ENCODE measurements around the gene THOP1. TPM values are rescaled to one million over a fixed set of nuclear protein-coding genes. Genes with fewer than 3 reads are reported as not detected.
A peak's percentile ranks its signal among the peaks of the same experiment; 100 is the strongest.

Gene THOP1
- total and polyA plus RNA-seq, 10 of the 15 experiments (the other 5 are each of a cell fraction or from before 2014, with no cell fraction given), result 1.9 to 270 (median 169) TPM

DNA sequence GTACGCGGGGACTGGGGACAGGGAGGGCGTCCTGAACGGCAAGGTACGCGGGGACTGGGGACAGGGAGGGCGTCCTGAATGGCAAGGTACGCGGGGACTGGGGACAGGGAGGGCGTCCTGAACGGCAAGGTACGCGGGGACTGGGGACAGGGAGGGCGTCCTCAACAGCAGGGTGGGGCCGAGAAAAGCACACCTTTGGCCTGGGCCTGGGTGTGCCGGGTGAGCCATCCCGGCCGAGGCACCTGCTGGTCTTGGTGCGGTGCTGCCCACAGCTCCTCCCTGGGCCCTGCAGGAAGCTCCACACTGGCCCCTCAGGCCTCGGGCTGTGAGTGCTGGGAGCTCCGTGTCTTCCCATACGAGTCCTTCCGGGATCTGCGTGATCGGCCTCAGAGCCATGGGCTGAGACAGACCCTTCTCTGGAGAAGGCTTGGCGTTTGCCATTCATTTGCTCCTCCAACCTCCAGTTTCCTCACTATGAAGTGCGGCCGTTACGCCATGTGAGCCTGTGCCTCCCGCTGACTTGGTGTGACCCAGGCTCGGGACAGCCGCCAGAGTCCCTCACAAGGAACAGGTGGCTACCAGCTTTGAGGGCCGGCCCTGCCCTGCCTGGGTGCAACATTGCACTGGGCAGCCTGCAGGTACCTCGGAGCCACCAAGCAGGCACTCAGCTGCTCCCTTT, 26.6 kb downstream of the THOP1 start:
- DNase-seq (ENCODE audit: low read depth, low spot score) (no peak), FAIRE-seq (no peak), ATAC-seq (no peak)
- ChIA-PET RAD21 (ENCODE audit: unreplicated experiment) (no interaction called here), POLR2A (no interaction called here), SMC1A (ENCODE audit: uncharacterized antibody, unreplicated experiment) (no interaction called here), CTCF (no interaction called here)
- Histone ChIP-seq H3K27ac (ENCODE audit: control insufficient read depth, insufficient read depth) (no peak overlapping the region), H4K20me1 (ENCODE audit: control insufficient read depth, insufficient read depth) (no peaks in the 10 kb centered on the region), H3K36me3 (ENCODE audit: control insufficient read depth in 2 of 2, insufficient read depth in 2 of 2, low read length in 1 of 2) (peaks cover 16 to 34% of the 10 kb centered on the region in 2 experiments), H2AFZ (ENCODE audit: control insufficient read depth, low read depth, low read length) (no peak overlapping the region), H3K4me1 (ENCODE audit: control insufficient read depth, insufficient read depth, low read length) (no peaks in the 10 kb centered on the region), H3K4me3 (no peak overlapping the region), H3K9me3 (replicated peaks; ENCODE audit: control insufficient read depth, insufficient read depth, low read length) (no peaks in the 10 kb centered on the region), H3K9ac (ENCODE audit: control insufficient read depth, insufficient read depth, low read length) (no peak overlapping the region), H3K4me2 (ENCODE audit: control insufficient read depth, insufficient read depth) (no peak overlapping the region), H3K79me2 (ENCODE audit: control insufficient read depth, insufficient read depth, low read length) (no peaks in the 10 kb centered on the region), H3K27me3 (replicated peaks in 1 of 2; ENCODE audit: control insufficient read depth in 2 of 2, insufficient read depth in 2 of 2, low read length in 1 of 2) (no peaks in the 10 kb centered on the region)
- intact Hi-C loops (cut with micrococcal nuclease; ENCODE audit: unreplicated experiment) (no loop called here), in situ Hi-C loops (cut with MboI) (no loop called here)
- BruUV-seq (replicated peaks), result no TSS peak
- WGBS (ENCODE audit: insufficient coverage, insufficient replicate concordance, low lambda C conversion rate, missing lambda C conversion rate), result 94% methylated on average over 25 of the region's 34 CpGs
- TF ChIP-seq POLR2A (IDR thresholded peaks at IDR 0.05; ENCODE audit: low read depth, low read length) (peak; percentile 39), CREM (IDR thresholded peaks at IDR 0.05; ENCODE audit: low read depth) (no peak)

DNA sequence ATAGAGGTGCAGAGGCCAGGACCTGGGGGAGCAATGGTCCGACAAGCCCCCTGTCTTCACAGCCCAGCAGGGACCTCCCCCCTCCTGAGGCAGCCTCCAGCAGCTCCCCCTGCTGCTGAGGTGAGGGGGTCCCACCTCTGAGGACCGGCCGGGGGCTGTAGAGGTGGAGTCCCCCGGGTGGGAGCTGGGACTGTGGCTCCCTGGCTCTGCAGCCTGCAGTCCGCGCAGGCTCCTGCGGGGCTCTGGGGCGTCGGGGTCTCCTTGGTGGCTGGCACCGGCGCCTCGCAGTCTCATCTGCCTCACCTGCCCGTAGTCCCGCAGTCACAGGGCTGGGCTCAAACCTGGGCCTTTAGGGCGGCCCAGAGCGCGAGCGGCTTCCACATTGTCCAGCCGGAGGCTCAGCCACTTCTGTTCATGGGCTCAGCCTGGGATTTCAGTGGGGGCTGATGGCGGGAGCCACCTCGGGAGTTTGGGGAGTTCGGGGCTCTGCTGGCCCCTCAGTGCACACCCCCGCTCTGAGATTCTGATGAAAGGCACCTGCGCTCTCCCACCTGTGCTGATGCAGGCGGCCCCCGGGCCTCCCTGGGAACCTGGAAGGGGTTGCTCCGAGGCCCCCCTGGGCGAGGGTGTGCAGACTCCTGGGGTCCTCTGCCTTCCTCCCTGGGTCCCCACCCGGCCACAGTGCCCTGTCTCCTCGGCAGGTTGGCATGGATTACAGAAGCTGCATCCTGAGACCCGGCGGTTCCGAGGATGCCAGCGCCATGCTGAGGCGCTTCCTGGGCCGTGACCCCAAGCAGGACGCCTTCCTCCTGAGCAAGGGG, 27.3 kb downstream of the THOP1 start:
- Histone ChIP-seq H3K79me2 (ENCODE audit: control insufficient read depth, insufficient read depth, low read length) (no peaks in the 10 kb centered on the region), H3K4me3 (no peak overlapping the region), H3K4me2 (ENCODE audit: control insufficient read depth, insufficient read depth) (no peak overlapping the region), H2AFZ (ENCODE audit: control insufficient read depth, low read depth, low read length) (no peak overlapping the region), H3K27ac (ENCODE audit: control insufficient read depth, insufficient read depth) (no peak overlapping the region), H3K9me3 (replicated peaks; ENCODE audit: control insufficient read depth, insufficient read depth, low read length) (no peaks in the 10 kb centered on the region), H3K4me1 (ENCODE audit: control insufficient read depth, insufficient read depth, low read length) (no peaks in the 10 kb centered on the region), H3K9ac (ENCODE audit: control insufficient read depth, insufficient read depth, low read length) (no peak overlapping the region), H3K27me3 (replicated peaks in 1 of 2; ENCODE audit: control insufficient read depth in 2 of 2, insufficient read depth in 2 of 2, low read length in 1 of 2) (no peaks in the 10 kb centered on the region), H4K20me1 (ENCODE audit: control insufficient read depth, insufficient read depth) (no peaks in the 10 kb centered on the region), H3K36me3 (ENCODE audit: control insufficient read depth in 2 of 2, insufficient read depth in 2 of 2, low read length in 1 of 2) (peaks cover 16 to 28% of the 10 kb centered on the region in 2 experiments)
- ChIA-PET POLR2A (no interaction called here), RAD21 (ENCODE audit: unreplicated experiment) (no interaction called here), SMC1A (ENCODE audit: uncharacterized antibody, unreplicated experiment) (no interaction called here), CTCF (no interaction called here)
- FAIRE-seq (no peak), ATAC-seq (no peak), DNase-seq (ENCODE audit: low read depth, low spot score) (no peak)
- BruUV-seq (replicated peaks), result no TSS peak
- in situ Hi-C loops (cut with MboI) (no loop called here), intact Hi-C loops (cut with micrococcal nuclease; ENCODE audit: unreplicated experiment) (no loop called here)
- WGBS (ENCODE audit: insufficient coverage, insufficient replicate concordance, low lambda C conversion rate, missing lambda C conversion rate), result 95% methylated on average over 34 of the region's 37 CpGs
- TF ChIP-seq, protein P1, sequence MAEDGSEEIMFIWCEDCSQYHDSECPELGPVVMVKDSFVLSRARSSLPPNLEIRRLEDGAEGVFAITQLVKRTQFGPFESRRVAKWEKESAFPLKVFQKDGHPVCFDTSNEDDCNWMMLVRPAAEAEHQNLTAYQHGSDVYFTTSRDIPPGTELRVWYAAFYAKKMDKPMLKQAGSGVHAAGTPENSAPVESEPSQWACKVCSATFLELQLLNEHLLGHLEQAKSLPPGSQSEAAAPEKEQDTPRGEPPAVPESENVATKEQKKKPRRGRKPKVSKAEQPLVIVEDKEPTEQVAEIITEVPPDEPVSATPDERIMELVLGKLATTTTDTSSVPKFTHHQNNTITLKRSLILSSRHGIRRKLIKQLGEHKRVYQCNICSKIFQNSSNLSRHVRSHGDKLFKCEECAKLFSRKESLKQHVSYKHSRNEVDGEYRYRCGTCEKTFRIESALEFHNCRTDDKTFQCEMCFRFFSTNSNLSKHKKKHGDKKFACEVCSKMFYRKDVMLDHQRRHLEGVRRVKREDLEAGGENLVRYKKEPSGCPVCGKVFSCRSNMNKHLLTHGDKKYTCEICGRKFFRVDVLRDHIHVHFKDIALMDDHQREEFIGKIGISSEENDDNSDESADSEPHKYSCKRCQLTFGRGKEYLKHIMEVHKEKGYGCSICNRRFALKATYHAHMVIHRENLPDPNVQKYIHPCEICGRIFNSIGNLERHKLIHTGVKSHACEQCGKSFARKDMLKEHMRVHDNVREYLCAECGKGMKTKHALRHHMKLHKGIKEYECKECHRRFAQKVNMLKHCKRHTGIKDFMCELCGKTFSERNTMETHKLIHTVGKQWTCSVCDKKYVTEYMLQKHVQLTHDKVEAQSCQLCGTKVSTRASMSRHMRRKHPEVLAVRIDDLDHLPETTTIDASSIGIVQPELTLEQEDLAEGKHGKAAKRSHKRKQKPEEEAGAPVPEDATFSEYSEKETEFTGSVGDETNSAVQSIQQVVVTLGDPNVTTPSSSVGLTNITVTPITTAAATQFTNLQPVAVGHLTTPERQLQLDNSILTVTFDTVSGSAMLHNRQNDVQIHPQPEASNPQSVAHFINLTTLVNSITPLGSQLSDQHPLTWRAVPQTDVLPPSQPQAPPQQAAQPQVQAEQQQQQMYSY (CRISPR knock-in tag; IDR thresholded peaks at IDR 0.05), result no peak
- no peak for TF ChIP-seq POLR2AphosphoS5 (IDR thresholded peaks at IDR 0.05; ENCODE audit: low read length)
- TF ChIP-seq, protein P2, sequence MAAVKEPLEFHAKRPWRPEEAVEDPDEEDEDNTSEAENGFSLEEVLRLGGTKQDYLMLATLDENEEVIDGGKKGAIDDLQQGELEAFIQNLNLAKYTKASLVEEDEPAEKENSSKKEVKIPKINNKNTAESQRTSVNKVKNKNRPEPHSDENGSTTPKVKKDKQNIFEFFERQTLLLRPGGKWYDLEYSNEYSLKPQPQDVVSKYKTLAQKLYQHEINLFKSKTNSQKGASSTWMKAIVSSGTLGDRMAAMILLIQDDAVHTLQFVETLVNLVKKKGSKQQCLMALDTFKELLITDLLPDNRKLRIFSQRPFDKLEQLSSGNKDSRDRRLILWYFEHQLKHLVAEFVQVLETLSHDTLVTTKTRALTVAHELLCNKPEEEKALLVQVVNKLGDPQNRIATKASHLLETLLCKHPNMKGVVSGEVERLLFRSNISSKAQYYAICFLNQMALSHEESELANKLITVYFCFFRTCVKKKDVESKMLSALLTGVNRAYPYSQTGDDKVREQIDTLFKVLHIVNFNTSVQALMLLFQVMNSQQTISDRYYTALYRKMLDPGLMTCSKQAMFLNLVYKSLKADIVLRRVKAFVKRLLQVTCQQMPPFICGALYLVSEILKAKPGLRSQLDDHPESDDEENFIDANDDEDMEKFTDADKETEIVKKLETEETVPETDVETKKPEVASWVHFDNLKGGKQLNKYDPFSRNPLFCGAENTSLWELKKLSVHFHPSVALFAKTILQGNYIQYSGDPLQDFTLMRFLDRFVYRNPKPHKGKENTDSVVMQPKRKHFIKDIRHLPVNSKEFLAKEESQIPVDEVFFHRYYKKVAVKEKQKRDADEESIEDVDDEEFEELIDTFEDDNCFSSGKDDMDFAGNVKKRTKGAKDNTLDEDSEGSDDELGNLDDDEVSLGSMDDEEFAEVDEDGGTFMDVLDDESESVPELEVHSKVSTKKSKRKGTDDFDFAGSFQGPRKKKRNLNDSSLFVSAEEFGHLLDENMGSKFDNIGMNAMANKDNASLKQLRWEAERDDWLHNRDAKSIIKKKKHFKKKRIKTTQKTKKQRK (IDR thresholded peaks at IDR 0.05; ENCODE audit: low read depth, low read length), result no peak
- no peak for TF ChIP-seq MEF2A (IDR thresholded peaks at IDR 0.05; ENCODE audit: insufficient read depth, low read depth, low read length)
- no peak for TF ChIP-seq NBN (IDR thresholded peaks at IDR 0.05)
- no peak for TF ChIP-seq ZNF384 (IDR thresholded peaks at IDR 0.05; ENCODE audit: borderline replicate concordance, low read depth, low read length)
- no peak for TF ChIP-seq MYC (IDR thresholded peaks at IDR 0.05; ENCODE audit: insufficient read depth, insufficient read length, insufficient replicate concordance, low read length, severe bottlenecking)

All from GM12878 (cell line).